KBM-7 (cell line): ENCODE data around the gene WFDC9.
"Not testable (repeated sequence)": the region's sequence is repeated elsewhere in the genome, so short reads cannot be mapped to it uniquely, and the experiment has no call there.

ENCODE experiments used
- DNase-seq: peaks from one replicate; pipeline ENCODE4 v3.0.0-alpha.2; 2015
- in situ Hi-C: fragments of 300-500 bp; cut with MboI; formaldehyde crosslinking; loops from 2 replicates; pipeline ENCODE4 v1.14.3; 2020; ENCODE audit warnings: low sequenced_read_pairs, low pct_unique_long_range_greater_than_20kb, mixed read lengths

WFDC9 gene

DNA sequence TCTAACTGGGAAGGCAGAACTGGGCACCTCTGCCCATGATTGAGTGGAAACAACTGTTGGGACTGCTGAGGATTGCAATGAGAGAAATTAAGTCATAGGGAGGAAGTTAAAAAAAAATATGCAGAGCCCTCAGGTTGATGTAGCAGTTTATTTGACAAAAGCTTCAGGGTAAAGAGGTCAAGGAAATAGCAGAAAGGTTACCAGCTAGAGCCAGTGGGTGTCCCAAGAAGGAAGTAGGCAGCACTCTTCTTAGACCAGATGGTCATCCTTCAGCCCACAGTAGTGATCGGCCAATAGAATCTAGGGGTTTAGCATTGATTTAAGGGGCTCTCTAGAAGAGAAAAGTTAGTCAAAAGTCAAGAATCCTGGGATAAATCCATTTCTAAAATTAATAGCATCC lies 23.3 kb downstream of the WFDC9 start:
- in situ Hi-C loops = loop anchor here (25.0 kb wide), 1 partner anchor 154 kb away; no protein-coding TSS in a partner anchor
- DNase-seq = no peak

DNA sequence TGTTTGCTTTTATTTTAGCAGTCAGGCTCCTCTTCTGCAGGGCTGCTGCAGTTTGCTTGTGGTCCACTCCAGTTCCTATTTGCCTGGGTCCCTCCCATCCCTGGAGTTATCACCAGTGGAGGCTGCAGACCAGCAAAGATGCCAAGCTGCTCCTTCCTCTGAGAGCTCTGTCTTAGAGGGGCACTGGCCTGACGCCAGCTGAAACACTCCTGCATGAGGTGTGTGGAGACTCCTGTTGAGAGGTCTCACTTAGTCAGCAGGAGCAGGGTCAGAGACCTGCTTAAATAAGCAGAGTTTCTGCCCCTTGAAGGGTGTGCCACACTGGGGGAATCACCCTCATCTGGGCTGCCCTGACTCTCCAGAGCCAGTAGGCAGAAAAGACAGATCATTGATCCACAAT lies 35.8 kb downstream of the WFDC9 start:
- no peak for DNase-seq
- in situ Hi-C loops = no loop called here

DNA sequence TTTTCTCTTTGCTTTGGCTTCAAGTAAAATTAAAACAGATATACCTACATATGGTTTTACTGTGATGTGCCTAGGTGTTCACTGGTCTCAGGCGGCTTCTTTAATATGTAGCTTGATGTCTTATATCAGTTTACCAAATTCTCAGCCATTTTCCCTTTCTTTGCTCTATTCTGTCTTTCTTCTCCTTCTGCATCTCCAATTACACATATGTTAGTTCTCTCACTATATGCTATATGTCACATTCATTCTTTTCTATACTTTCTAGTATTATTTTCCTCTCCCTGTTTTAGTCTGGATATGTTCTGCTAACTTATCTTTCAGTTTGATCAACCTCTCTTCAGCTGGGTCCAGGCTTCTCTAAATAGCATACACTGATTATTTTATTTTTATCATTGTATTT lies 37.6 kb downstream of the WFDC9 start:
- no peak for DNase-seq
- in situ Hi-C loops = no loop called here

DNA sequence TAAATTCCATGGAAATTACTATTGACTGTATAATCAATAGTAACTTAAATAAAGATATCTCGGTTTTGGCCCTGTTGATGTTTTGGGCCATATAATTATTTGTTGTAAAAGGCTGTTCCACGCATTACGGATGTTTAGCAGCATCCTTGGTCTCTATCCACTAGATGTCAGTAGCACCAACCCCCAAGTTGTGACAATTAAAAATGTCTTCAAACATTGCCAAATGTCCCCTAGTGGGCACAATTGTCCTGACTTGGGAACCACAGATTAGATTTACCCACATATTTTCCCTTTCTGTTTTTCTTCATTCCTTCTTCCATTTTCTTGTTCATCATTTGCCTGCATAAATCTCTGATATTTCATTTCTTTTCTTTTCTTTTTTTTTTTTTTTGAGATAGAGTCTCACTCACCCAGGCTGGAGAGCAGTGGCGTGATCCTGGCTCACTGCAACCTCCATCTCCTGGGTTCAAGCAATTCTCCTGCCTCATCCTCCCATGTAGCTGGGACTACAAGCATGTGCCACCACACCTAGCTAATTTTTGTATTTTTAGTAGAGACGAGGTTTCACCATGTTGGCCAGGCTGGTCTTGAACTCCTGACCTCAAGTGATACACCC lies 38.4 kb downstream of the WFDC9 start:
- in situ Hi-C loops = no loop called here
- DNase-seq = peak; percentile 61

DNA sequence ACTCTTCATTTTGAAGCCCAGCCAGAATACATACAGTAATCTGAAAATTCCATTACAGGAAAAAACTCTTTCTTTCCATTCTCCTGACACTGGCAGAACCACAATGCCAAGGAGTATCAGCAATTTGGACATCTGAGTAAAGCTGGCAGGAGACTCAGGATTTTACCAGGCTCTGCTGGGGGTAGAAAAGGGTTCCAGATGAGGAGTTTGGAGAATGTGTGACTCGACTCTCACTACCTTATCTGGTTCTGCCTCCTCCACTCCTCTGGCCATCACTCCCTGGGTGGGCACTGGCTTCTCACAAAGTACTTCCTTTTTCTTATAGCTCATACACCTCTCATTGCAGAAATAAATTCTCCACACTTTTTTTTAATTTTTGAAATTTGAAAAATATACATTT lies 41.4 kb downstream of the WFDC9 start:
- in situ Hi-C loops = no loop called here

DNA sequence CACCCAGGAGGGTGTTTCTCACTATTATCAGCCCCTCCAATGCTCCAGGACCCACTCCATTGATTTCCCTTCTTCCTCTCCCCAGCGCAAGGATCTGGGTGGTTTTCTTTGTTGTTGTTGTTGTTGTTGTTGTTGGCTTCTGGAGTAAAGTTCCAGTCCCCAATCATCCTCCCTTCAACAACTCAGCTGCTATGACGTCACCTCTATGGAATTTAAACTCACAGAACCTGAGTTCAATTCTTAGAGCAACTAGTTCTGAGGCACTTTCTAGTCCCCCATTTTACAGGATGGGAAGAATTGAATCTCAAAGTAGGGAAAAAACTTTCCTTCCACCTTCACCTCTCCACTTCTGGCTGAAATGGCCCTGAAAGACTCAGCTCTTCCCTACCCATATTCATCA lies 42.3 kb downstream of the WFDC9 start:
- in situ Hi-C loops = no loop called here
- DNase-seq = no peak

More for the DNA sequence above, 41.4 kb downstream of the WFDC9 start:
- no peak for DNase-seq

DNA sequence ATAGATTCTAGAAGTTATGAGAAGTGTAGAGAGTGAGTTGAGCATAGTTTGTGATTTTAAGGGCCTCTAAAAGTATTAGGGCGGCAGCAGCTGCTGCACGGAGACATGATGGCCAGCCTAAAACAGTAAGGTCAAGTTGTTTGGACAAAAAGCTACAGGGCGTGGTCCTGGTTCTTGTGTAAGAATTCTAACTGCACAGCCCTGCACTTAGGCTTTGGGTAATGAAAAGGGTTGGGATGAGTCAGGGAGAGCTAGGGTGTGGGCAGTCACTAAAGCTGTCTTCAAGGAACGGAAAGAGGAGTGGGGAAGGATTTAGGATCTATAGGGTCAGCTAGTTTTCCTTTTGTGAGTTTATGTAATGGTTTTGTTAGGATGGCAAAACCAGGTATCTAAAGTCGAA lies 45.1 kb downstream of the WFDC9 start:
- DNase-seq, in situ Hi-C loops: not testable (repeated sequence)

DNA sequence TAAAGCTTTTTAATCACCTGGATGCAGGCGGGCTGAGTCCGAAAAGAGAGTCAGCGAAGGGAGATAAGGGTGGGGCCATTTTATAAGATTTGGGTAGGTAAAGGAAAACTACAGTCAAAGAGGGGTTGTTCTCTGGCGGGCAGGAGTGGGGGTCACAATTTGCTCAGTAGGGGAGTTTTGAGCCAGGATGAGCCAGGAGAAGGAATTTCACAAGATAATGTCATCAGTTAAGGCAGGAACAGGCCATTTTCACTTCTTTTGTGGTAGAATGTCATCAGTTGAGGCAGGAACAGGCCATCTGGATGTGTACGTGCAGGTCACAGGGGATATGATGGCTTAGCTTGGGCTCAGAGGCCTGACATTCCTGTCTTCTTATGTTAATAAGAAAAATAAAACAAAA lies 46.8 kb downstream of the WFDC9 start:
- in situ Hi-C loops, DNase-seq: not testable (repeated sequence)

DNA sequence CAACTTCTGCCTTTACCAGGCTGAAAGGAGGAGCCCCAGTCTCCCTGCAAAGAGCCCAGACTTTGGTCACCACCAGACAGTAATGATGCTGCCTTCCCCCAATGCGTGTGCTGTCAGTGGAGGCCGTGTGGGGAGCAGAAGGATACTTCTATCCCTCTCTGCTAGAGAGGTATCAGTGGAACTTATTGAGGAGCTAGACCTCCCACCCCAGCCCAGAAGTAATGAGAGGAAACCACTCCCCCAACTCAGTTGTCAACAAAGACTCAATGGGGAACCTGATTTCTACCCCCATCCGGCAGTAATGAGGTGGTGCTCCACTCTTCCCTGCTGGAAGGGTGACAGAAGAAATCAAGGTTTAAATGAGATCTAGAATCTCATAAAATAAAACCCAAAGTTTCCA lies 47.6 kb downstream of the WFDC9 start:
- DNase-seq = no peak
- in situ Hi-C loops = no loop called here

DNA sequence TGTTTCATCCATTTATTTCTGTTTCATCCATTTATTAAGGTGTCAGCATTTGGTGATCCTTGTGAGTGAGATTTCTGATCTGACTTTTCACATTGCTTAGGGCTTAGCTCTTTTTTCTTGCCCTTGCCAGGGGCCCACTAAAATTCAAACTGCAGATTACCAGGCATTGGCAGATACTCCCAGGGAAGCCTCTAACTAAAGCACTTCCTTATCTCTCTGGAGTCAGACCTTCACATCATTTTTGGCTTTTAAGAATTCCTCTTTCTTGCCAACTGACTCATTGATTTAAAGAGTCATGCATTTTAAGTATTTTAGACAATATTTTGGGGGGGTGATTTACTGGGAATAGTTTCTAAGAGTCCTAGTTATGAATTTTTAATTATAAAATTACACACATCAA lies 49.4 kb downstream of the WFDC9 start:
- in situ Hi-C loops = no loop called here

DNA sequence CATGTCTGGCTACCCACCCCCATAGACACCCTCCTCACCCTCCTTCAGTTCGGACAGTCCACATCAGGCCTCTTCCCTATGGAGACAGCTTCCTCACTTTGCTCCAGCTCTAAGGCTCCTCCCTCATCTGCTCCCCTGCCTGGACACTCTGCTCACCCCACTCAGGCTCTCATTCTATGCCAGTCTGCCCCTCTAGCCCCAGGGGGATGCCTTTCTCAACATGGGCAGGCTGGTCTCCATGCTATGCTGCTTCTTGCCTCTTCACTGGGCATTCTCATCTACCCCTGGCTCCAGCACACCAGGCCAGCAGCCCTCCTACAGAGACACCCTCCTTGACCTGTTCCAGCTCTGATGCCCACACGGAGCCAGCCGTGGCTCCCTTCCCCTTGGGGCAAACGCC lies 51.9 kb downstream of the WFDC9 start, which contains the start of gene WFDC8:
Gene WFDC8, minus strand, starts transcription at position 101 of the 400 bp plus-strand sequence. Its CDS starts 37 bp downstream, at position 64.
- in situ Hi-C loops = no loop called here
- no peak for DNase-seq

More for the DNA sequence above, 49.4 kb downstream of the WFDC9 start:
- no peak for DNase-seq

DNA sequence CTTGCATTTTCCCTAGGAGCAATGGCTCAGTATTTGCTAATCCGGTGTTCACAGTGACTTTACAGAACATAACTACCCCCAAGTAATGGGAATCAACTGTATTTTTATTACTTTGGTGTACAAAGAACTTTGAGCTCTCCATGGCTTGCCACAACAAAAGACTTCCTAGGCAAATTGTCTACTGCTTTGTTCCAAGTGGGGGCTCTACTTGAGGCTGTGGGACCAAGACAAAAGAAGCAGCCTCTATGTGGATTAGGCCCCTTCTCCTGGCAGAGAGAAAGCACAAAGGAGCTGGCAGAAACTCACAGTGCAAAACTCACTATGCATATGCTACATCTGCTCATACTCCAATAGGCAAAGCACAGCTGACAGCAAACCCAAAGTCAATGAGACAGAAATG lies 52.9 kb downstream of the WFDC9 start:
- no peak for DNase-seq
- in situ Hi-C loops = no loop called here

DNA sequence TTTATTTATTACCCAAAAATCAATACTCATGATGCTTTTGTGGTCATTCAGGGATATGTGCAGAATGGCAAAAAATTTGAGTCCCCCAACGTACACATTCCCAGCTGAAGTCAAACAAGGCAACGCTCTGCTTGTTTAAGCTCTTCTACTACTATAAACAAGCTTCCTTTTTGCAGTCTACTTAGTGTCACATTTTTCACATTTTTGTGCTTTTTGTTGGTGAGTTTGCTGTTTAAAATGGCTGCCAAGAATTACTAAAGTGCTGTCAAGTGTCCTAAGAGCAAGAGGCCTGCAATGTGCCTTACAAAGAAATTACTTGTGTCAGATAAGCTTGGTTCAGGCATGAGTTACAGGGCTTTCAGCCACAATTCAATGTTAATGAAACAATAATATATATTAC lies 54.1 kb downstream of the WFDC9 start:
- no peak for DNase-seq
- in situ Hi-C loops = no loop called here

DNA sequence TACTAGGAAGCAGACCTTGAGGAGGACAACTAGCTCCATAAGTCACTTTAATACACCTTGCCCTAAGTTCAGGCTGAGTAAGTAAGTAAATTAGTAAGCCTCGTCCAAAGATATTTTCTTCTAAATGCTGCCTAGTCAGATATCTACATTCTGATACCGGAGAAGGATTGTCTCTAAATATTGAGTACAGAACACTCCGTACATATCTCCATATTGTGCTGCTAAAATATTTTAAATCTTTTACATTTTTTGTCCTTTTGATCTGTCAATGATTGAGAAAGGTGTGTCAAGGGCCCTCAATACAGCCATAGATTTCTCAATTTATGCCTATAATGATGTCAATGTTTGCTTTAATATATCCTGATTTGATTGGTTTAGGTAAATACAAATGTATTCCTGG lies 55.2 kb downstream of the WFDC9 start:
- in situ Hi-C loops = no loop called here
- DNase-seq = no peak

DNA sequence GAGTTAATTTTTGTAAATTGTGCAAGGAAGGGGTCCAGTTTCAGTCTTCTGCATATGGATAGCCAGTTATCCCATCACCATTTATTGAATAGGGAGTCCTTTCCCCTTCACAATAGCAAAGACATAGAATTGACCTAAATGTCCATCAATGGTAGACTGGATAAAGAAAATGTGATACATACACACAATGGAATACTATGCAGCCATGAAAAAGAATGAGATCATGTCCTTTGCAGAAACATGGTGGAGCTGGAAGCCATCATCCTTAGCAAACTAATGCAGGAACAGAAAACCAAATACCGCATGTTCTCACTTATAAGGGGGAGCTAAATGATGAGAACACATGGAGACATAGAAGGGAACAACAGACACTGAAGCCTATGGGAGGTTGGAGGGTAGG lies 61.4 kb downstream of the WFDC9 start:
- DNase-seq, in situ Hi-C loops: not testable (repeated sequence)

DNA sequence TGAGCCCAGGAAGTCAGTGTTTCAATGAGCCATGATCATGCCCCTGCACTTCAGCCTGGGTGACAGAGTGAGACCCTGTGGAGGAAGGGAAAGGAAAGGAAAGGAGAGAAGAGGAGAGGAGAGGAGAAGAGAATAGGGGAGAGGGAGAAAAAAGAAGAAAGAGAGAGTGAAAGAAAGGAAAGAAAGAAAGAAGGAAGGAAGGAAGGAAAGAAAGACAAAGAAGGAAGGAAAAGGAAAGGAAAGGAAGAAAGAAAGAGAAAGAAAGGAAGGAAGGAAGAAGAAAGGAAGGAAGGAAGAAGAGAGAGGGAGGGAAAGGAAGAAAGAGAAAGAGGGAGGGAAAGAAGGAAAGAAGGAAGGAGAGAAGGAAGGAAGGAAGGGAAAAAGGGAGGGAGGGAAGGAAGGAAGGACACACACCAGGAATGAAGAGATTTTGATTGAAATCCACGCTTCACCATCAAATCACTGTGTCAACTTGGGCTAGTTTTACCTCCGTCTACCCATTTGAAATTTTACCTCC lies 66.3 kb downstream of the WFDC9 start:
- in situ Hi-C loops = no loop called here
- no peak for DNase-seq
